ENCODE data around the gene PLA2G5.

GRCh38 chr1:20093303-20093702 lies 23.3 kb downstream of the PLA2G5 start:
- TF ChIP-seq, protein P1, sequence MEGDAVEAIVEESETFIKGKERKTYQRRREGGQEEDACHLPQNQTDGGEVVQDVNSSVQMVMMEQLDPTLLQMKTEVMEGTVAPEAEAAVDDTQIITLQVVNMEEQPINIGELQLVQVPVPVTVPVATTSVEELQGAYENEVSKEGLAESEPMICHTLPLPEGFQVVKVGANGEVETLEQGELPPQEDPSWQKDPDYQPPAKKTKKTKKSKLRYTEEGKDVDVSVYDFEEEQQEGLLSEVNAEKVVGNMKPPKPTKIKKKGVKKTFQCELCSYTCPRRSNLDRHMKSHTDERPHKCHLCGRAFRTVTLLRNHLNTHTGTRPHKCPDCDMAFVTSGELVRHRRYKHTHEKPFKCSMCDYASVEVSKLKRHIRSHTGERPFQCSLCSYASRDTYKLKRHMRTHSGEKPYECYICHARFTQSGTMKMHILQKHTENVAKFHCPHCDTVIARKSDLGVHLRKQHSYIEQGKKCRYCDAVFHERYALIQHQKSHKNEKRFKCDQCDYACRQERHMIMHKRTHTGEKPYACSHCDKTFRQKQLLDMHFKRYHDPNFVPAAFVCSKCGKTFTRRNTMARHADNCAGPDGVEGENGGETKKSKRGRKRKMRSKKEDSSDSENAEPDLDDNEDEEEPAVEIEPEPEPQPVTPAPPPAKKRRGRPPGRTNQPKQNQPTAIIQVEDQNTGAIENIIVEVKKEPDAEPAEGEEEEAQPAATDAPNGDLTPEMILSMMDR (conservative IDR thresholded peaks at IDR 0.05) = no peak
- TF ChIP-seq EZH2 (IDR thresholded peaks at IDR 0.05; ENCODE audit: low read depth) = no peak

Measured in PC-9 (cell line).